Activated CD8-positive, alpha-beta memory T cell treated with anti-CD3 and anti-CD28 coated beads, Interleukin-2, amount 50 U/mL, for 24 hours (primary cell): ENCODE data around the gene KLF7.
A peak's percentile ranks its signal among the peaks of the same experiment; 100 is the strongest.

Experiments used
- DNase-seq: peaks from one replicate; pipeline ENCODE4 v3.0.0-alpha.2; 2020; ENCODE audit errors: extremely low read depth

KLF7 gene

GRCh38 chr2:207166349-207167098 lies 776 bp upstream of the KLF7 start:
- DNase-seq, result no peak

- DNase-seq, result peak; percentile 91
Observed at GRCh38 chr2:207166039-207166348, 246 bp upstream of the KLF7 start.

- DNase-seq, result no peak
Observed at GRCh38 chr2:207164006-207164831, 1.5 kb downstream of the KLF7 start.

- DNase-seq, result no peak
Observed at GRCh38 chr2:207163756-207164005, 2.1 kb downstream of the KLF7 start.

- no peak for DNase-seq
Observed at GRCh38 chr2:207163053-207163755, 2.5 kb downstream of the KLF7 start.

- no peak for DNase-seq
Observed at GRCh38 chr2:207162316-207162715, 3.4 kb downstream of the KLF7 start.

- no peak for DNase-seq
Observed at GRCh38 chr2:207161247-207162123, 4.3 kb downstream of the KLF7 start.

GRCh38 chr2:207160115-207160514 lies 5.6 kb downstream of the KLF7 start:
- no peak for DNase-seq

- no peak for DNase-seq
Observed at GRCh38 chr2:207159002-207159401, 6.7 kb downstream of the KLF7 start.

- DNase-seq, result no peak
Observed at GRCh38 chr2:207157731-207158130, 8.0 kb downstream of the KLF7 start.

- no peak for DNase-seq
Observed at GRCh38 chr2:207157162-207157481, 8.6 kb downstream of the KLF7 start.

- DNase-seq, result no peak
Observed at GRCh38 chr2:207156451-207157161, 9.1 kb downstream of the KLF7 start.

GRCh38 chr2:207155516-207156444 lies 10.0 kb downstream of the KLF7 start:
- no peak for DNase-seq

- DNase-seq, result no peak
Observed at GRCh38 chr2:207154556-207155510, 10.9 kb downstream of the KLF7 start.

GRCh38 chr2:207153266-207153975 lies 12.3 kb downstream of the KLF7 start:
- DNase-seq, result no peak

- no peak for DNase-seq
Observed at GRCh38 chr2:207151048-207151447, 14.7 kb downstream of the KLF7 start.

- no peak for DNase-seq
Observed at GRCh38 chr2:207150284-207150683, 15.5 kb downstream of the KLF7 start.
